Measurements from ENCODE around the gene LPA.
"Not testable (repeated sequence)": the region's sequence is repeated elsewhere in the genome, so short reads cannot be mapped to it uniquely, and the experiment has no call there.

DNA sequence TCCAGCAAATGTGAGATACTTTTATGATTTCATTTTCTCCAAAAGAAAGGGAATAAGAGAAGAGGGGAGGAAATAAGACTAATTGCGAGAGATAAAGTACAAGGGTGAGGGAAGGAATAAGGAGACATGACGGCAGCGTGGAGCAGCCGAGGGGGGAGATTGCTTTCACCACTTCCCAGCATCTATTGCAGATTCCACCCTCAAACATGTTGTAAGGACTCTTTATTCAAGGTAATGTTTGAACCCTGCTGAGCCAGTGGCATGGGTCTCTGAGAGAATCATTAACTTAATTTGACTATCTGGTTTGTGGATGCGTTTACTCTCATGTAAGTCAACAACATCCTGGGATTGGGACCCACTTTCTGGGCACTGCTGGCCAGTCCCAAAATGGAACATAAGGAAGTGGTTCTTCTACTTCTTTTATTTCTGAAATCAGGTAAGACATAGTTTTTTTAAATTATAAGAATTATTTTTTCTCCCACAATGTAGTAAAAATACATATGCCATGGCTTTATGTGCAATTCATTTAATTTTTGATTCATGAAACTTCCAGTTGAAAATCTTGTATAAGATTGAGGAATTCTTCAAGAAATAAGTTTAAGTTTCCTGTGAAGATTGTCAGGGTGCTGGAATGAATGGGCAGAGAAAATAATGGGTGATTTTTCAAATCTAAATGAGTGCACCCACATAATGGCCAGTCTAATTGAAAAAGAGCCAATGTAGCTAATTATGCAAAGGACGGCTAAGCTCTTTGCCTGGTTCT, 38.0 kb upstream of the LPA start, which contains the start of gene PLG:
- not testable (repeated sequence) for TF ChIP-seq POLR2A (IDR thresholded peaks at IDR 0.05)
- TF ChIP-seq, protein P1, sequence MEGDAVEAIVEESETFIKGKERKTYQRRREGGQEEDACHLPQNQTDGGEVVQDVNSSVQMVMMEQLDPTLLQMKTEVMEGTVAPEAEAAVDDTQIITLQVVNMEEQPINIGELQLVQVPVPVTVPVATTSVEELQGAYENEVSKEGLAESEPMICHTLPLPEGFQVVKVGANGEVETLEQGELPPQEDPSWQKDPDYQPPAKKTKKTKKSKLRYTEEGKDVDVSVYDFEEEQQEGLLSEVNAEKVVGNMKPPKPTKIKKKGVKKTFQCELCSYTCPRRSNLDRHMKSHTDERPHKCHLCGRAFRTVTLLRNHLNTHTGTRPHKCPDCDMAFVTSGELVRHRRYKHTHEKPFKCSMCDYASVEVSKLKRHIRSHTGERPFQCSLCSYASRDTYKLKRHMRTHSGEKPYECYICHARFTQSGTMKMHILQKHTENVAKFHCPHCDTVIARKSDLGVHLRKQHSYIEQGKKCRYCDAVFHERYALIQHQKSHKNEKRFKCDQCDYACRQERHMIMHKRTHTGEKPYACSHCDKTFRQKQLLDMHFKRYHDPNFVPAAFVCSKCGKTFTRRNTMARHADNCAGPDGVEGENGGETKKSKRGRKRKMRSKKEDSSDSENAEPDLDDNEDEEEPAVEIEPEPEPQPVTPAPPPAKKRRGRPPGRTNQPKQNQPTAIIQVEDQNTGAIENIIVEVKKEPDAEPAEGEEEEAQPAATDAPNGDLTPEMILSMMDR (IDR thresholded peaks at IDR 0.05): not testable (repeated sequence)
